ENCODE measurements around the gene GTF3C2. TPM values are rescaled to one million over a fixed set of nuclear protein-coding genes. Genes with fewer than 3 reads are reported as not detected.

Gene GTF3C2
- total RNA-seq, 2 donors from 2014 or later: 48.4 to 60.0 TPM

- Histone ChIP-seq H3K4me3 (no peak overlapping the region), H3K9ac (ENCODE audit: low read depth in 2 of 2, low read length in 2 of 2) (no peak overlapping the region), H3K9me3 (no peaks in the 10 kb centered on the region), H3K27me3 (no peaks in the 10 kb centered on the region), H3K27ac (no peak overlapping the region), H3K36me3 (peaks cover 14% of the 10 kb centered on the region), H3K4me1 (peaks cover 10% of the 10 kb centered on the region)
- no peak for DNase-seq
- intact Hi-C loops (cut with DNase I): no loop called here
- TF ChIP-seq CTCF (IDR thresholded peaks at IDR 0.05): no peak
These were observed 19.7 kb upstream of the GTF3C2 start for GRCh38 chr2:27376151-27376865.

GRCh38 chr2:27375513-27376099 is 19.0 kb upstream of the GTF3C2 start:
- TF ChIP-seq CTCF (IDR thresholded peaks at IDR 0.05): no peak
- DNase-seq: no peak
- Histone ChIP-seq H3K27ac (no peak overlapping the region), H3K27me3 (no peaks in the 10 kb centered on the region), H3K9ac (ENCODE audit: low read depth in 2 of 2, low read length in 2 of 2) (no peak overlapping the region), H3K4me1 (peaks cover 10% of the 10 kb centered on the region), H3K36me3 (peaks cover 14% of the 10 kb centered on the region), H3K9me3 (no peaks in the 10 kb centered on the region), H3K4me3 (no peak overlapping the region)
- intact Hi-C loops (cut with DNase I): no loop called here

- H3K27me3 ChIP-seq: no peaks in the 10 kb centered on the region
- H3K36me3 ChIP-seq: peaks cover 14% of the 10 kb centered on the region
- DNase-seq: no peak
- H3K4me1 ChIP-seq: peaks cover 17% of the 10 kb centered on the region
- no peaks in the 10 kb centered on the region for H3K9me3 ChIP-seq
- no peak overlapping the region for H3K4me3 ChIP-seq
- no peak for TF ChIP-seq CTCF (IDR thresholded peaks at IDR 0.05)
- no peak overlapping the region for H3K9ac ChIP-seq (ENCODE audit: low read depth in 2 of 2, low read length in 2 of 2)
- H3K27ac ChIP-seq: no peak overlapping the region
- intact Hi-C loops (cut with DNase I): no loop called here
These were observed 17.0 kb upstream of the GTF3C2 start for GRCh38 chr2:27373567-27373966.

- intact Hi-C loops (cut with DNase I): no loop called here
- H3K36me3 ChIP-seq: peaks cover 14% of the 10 kb centered on the region
- H3K27ac ChIP-seq: no peak overlapping the region
- peaks cover 17% of the 10 kb centered on the region for H3K4me1 ChIP-seq
- no peak for DNase-seq
- no peak overlapping the region for H3K4me3 ChIP-seq
- no peak overlapping the region for H3K9ac ChIP-seq (ENCODE audit: low read depth in 2 of 2, low read length in 2 of 2)
- no peak for TF ChIP-seq CTCF (IDR thresholded peaks at IDR 0.05)
- H3K9me3 ChIP-seq: no peaks in the 10 kb centered on the region
- no peaks in the 10 kb centered on the region for H3K27me3 ChIP-seq
These were observed 16.4 kb upstream of the GTF3C2 start for GRCh38 chr2:27372937-27373336.

GRCh38 chr2:27370816-27371620 is 14.5 kb upstream of the GTF3C2 start:
- H3K36me3 ChIP-seq: peaks cover 19% of the 10 kb centered on the region
- peaks cover 17% of the 10 kb centered on the region for H3K4me1 ChIP-seq
- H3K9me3 ChIP-seq: no peaks in the 10 kb centered on the region
- peak; percentile 68 for DNase-seq
- peak overlapping the region; percentile 97 to 98 for H3K9ac ChIP-seq (ENCODE audit: low read depth in 2 of 2, low read length in 2 of 2)
- no peaks in the 10 kb centered on the region for H3K27me3 ChIP-seq
- intact Hi-C loops (cut with DNase I): no loop called here
- H3K4me3 ChIP-seq: peak overlapping the region; percentile 84
- TF ChIP-seq CTCF (IDR thresholded peaks at IDR 0.05): no peak
- H3K27ac ChIP-seq: peak overlapping the region; percentile 92

Measured in colonic mucosa (tissue), 4 donors.